PC-3 (cell line): ENCODE measurements around the gene CDC45. TPM values are rescaled to one million over a fixed set of nuclear protein-coding genes. Genes with fewer than 3 reads are reported as not detected.
A peak's percentile ranks its signal among the peaks of the same experiment; 100 is the strongest.

ENCODE experiments used
- ATAC-seq: fragments of 200-7000 bp; cut with Tn5 transposase; 2 replicates; pipeline ENCODE4 v1.9.1; 2020; ENCODE audit warnings: mild to moderate bottlenecking, moderate library complexity
- Bru-seq: library from RNA; stranded (reverse); fragments of 400-500 nt; gene quantifications from one replicate; lab custom pipeline; 2021; lab: Mats Ljungman, UMichigan
- BruChase-seq, 2 experiments: library from RNA; stranded (reverse); fragments of 400-500 nt; gene quantifications; one replicate each; lab custom pipeline; 2021; lab: Mats Ljungman, UMichigan
- BruUV-seq: library from RNA; stranded (reverse); fragments of 400-500 nt; replicated peaks from 2 replicates; lab custom pipeline; 2021; lab: Mats Ljungman, UMichigan
- CTCF ChIA-PET: fragments of 300-600 bp; sonication (Branson Sonifier 250); formaldehyde crosslinking; loops from one replicate; lab custom pipeline; 2022; ENCODE audit warnings: antibody characterized with exemption; lab: Charles Lee
- POLR2A ChIA-PET: fragments of 300-600 bp; sonication (Branson Sonifier 250); formaldehyde crosslinking; loops from one replicate; lab custom pipeline; 2022; ENCODE audit warnings: antibody characterized with exemption; ENCODE audit not compliant: unreplicated experiment; lab: Charles Lee
- DNase-seq: peaks from one replicate; pipeline ENCODE4 v3.0.0-alpha.2; 2015
- H2AFZ ChIP-seq: fragments of 300-600 bp; sonication (generic); 2 replicates; pipeline ENCODE4 v1.6.0; 2016; ENCODE audit warnings: antibody characterized with exemption, low read length
- H3F3A ChIP-seq: fragments of 300-600 bp; sonication (generic); one replicate; pipeline ENCODE4 v1.6.0; 2017; ENCODE audit warnings: antibody characterized with exemption, low read length, control low read depth, mild to moderate bottlenecking; ENCODE audit not compliant: unreplicated experiment
- H3K27ac ChIP-seq: fragments of 300-600 bp; sonication (generic); 2 replicates; pipeline ENCODE4 v1.5.1; 2016; ENCODE audit warnings: mild to moderate bottlenecking, low read length
- H3K27me3 ChIP-seq: fragments of 300-600 bp; sonication (generic); 2 replicates; pipeline ENCODE4 v1.6.1; 2016; ENCODE audit warnings: low read length, mixed read lengths
- H3K36me3 ChIP-seq: fragments of 300-600 bp; sonication (generic); 2 replicates; pipeline ENCODE4 v1.6.1; 2016; ENCODE audit warnings: low read depth, mixed run types, low read length, mixed read lengths
- H3K4me1 ChIP-seq: fragments of 300-600 bp; sonication (generic); 2 replicates; pipeline ENCODE4 v1.5.1; 2016; ENCODE audit warnings: low read length; ENCODE audit not compliant: insufficient read depth
- H3K4me2 ChIP-seq: fragments of 300-600 bp; sonication (generic); 2 replicates; pipeline ENCODE4 v1.6.0; 2016; ENCODE audit warnings: low read length
- H3K4me3 ChIP-seq: fragments of 300-600 bp; sonication (generic); 2 replicates; pipeline ENCODE4 v1.5.1; 2016; ENCODE audit warnings: mild to moderate bottlenecking, low read length, mixed read lengths
- H3K79me2 ChIP-seq: fragments of 300-600 bp; sonication (generic); 2 replicates; pipeline ENCODE4 v1.6.1; 2017; ENCODE audit warnings: low read length, mixed read lengths
- H3K9ac ChIP-seq: fragments of 300-600 bp; sonication (generic); 2 replicates; pipeline ENCODE4 v1.6.0; 2016; ENCODE audit warnings: mild to moderate bottlenecking, low read length
- H3K9me2 ChIP-seq: fragments of 300-600 bp; sonication (generic); replicated peaks from 2 replicates; pipeline ENCODE4 v1.6.1; 2016; ENCODE audit warnings: mixed run types, low read length, mixed read lengths
- H3K9me3 ChIP-seq: fragments of 300-600 bp; sonication (generic); 2 replicates; pipeline ENCODE4 v1.6.1; 2016; ENCODE audit warnings: low read length, mixed read lengths
- H4K20me1 ChIP-seq: fragments of 300-600 bp; sonication (generic); 2 replicates; pipeline ENCODE4 v1.6.1; 2016; ENCODE audit warnings: low read length, mixed read lengths
- EZH2 ChIP-seq: fragments of 300-600 bp; sonication (generic); IDR thresholded peaks from one replicate; pipeline ENCODE4 v1.6.1; 2017; ENCODE audit warnings: antibody characterized with exemption, mild to moderate bottlenecking, low read length; ENCODE audit not compliant: unreplicated experiment
- EZH2phosphoT487 ChIP-seq: fragments of 300-600 bp; sonication (generic); IDR thresholded peaks from 2 replicates; pipeline ENCODE4 v1.6.1; 2018; ENCODE audit warnings: mild to moderate bottlenecking, antibody characterized with exemption, low read length, borderline replicate concordance
- intact Hi-C: fragments of 100-400 bp; cut with micrococcal nuclease; formaldehyde crosslinking; loops from 2 replicates; pipeline ENCODE4 v1.9.0; 2023
- long read RNA-seq: library from polyadenylated mRNA; unstranded; transcript quantifications from one replicate; pipeline ENCODE4 v2.0.0, GENCODE V29; 2021; ENCODE audit not compliant: unreplicated experiment
- total RNA-seq: library from RNA; depleted of rRNA; stranded (reverse); fragments of >200 nt; gene quantifications from 2 replicates; pipeline ENCODE4 v1.2.3, GENCODE V29; 2014; rRNA removed
- TF ChIP-seq, protein P1 (sequence below): fragments of 300-600 bp; sonication (generic); conservative IDR thresholded peaks from 2 replicates; pipeline ENCODE4 v1.5.1; 2017; ENCODE audit warnings: antibody characterized with exemption, low read depth, mild to moderate bottlenecking, low read length

CDC45 gene
- total RNA-seq = 70.9 and 77.1 TPM in 2 replicates
- percentile 54 among the genes with signal in this experiment for Bru-seq, nascent RNA
- percentile 48 among the genes with signal in this experiment for BruChase-seq, experiment 1, labeled RNA remaining after a 6-hour chase
- percentile 34 among the genes with signal in this experiment for BruChase-seq, experiment 2, labeled RNA remaining after a 2-hour chase
- long read RNA-seq, partial matches to known transcripts = 0 of 8 reads
- long read RNA-seq, other reads (novel, unspliced or antisense) = 4 of 8 reads

GRCh38 chr22:19479355-19480172 is at the start of gene CDC45:
Gene CDC45 (plus strand): TSS chr22:19479920. CDS start chr22:19479969, 49 bp downstream.
- H4K20me1 ChIP-seq = peaks cover 29% of the 10 kb centered on the region
- peaks cover 18% of the 10 kb centered on the region for H3K36me3 ChIP-seq
- H3F3A ChIP-seq = no peaks in the 10 kb centered on the region
- ChIA-PET CTCF (interaction anchor here (1.6 kb wide), 1 partner anchor 150 kb away, joined by 6 read pairs; no protein-coding TSS in a partner anchor), POLR2A (no interaction called here)
- peak within 1 kb of the TSS; percentile 97 for H3K9ac ChIP-seq
- DNase-seq = peak; percentile 93
- peak within 1 kb of the TSS; percentile 93 for H3K27ac ChIP-seq
- peak within 1 kb of the TSS; percentile 88 for H3K4me2 ChIP-seq
- peak; percentile 89 for ATAC-seq
- H3K79me2 ChIP-seq = peaks cover 68% of the 10 kb centered on the region
- H3K9me2 ChIP-seq = no peaks in the 10 kb centered on the region
- intact Hi-C loops = loop anchor here (5.0 kb wide), 1 partner anchor 177 kb away; no protein-coding TSS in a partner anchor
- no peaks in the 10 kb centered on the region for H3K9me3 ChIP-seq
- H3K4me3 ChIP-seq = peak within 1 kb of the TSS; percentile 88
- TF ChIP-seq EZH2 = no peak
- H2AFZ ChIP-seq = peak within 1 kb of the TSS; percentile 96
- H3K27me3 ChIP-seq = no peaks in the 10 kb centered on the region
- no TSS peak for BruUV-seq
- H3K4me1 ChIP-seq = peaks cover 11% of the 10 kb centered on the region

DNA sequence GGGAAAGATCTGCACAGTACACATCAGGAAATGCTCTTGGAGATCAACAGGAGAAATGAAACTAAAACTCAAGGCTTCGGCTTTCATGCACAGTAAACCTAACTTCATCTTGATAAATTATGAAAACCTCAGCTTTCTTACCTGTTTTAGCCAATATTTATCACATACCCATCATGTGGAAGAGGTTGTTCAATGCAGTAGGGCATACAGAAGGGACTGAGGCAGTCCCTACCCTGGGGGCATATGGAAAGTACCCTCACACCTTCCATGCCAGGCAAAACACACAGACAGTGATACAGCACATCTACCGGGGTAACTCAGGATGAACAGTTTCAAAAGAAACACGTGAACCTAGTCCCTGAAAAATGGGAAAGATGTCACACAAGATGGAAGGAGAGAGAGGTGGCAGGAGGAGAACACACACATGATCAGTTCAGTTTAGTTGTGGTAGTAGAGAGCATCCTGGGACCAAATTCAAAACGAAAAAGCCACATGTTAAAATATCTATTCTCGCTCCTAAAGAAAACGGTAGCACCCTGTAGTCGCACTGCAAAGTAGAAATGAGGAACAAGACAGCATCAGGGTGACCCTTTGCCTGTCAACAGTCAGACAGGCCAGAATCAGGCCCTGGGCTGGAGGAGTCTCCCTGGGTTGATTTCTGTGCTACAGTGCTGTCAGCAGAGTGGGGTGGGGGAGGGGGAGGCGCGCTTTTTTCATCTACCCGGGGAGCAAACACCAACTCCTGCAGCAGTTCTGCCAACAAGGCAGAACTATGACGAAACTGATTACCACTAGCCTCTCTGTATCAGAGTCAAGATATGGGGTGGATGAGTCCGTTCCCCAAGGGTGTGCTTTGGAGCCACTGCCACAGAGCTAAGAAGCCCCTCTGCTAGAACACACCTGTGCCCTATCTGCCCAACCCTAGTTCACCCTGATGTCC is 49.5 kb upstream of the CDC45 start:
- no peaks in the 10 kb centered on the region for H3K27me3 ChIP-seq
- peaks cover 15% of the 10 kb centered on the region for H4K20me1 ChIP-seq
- BruUV-seq = TSS peak; percentile 23
- peaks cover 75% of the 10 kb centered on the region for H3K79me2 ChIP-seq
- peaks cover 7% of the 10 kb centered on the region; the same call in 1 of the 2 replicates for H3K36me3 ChIP-seq
- H3F3A ChIP-seq = no peaks in the 10 kb centered on the region
- no peak overlapping the region for H2AFZ ChIP-seq
- peak overlapping the region; percentile 98 for H3K4me3 ChIP-seq
- H3K9me2 ChIP-seq = no peaks in the 10 kb centered on the region
- POLR2A ChIA-PET = interaction anchor here (0.6 kb wide), 1 partner anchor 114 kb away, joined by 10 read pairs; no protein-coding TSS in a partner anchor
- peak overlapping the region; percentile 52 for H3K27ac ChIP-seq
- H3K9ac ChIP-seq = peak overlapping the region; percentile 90
- TF ChIP-seq, protein P1, sequence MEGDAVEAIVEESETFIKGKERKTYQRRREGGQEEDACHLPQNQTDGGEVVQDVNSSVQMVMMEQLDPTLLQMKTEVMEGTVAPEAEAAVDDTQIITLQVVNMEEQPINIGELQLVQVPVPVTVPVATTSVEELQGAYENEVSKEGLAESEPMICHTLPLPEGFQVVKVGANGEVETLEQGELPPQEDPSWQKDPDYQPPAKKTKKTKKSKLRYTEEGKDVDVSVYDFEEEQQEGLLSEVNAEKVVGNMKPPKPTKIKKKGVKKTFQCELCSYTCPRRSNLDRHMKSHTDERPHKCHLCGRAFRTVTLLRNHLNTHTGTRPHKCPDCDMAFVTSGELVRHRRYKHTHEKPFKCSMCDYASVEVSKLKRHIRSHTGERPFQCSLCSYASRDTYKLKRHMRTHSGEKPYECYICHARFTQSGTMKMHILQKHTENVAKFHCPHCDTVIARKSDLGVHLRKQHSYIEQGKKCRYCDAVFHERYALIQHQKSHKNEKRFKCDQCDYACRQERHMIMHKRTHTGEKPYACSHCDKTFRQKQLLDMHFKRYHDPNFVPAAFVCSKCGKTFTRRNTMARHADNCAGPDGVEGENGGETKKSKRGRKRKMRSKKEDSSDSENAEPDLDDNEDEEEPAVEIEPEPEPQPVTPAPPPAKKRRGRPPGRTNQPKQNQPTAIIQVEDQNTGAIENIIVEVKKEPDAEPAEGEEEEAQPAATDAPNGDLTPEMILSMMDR = no peak
- no peak for TF ChIP-seq EZH2
- TF ChIP-seq EZH2phosphoT487 = no peak
- CTCF ChIA-PET = no interaction called here
- DNase-seq (peak; percentile 7), ATAC-seq (no peak)
- peaks cover 24% of the 10 kb centered on the region for H3K4me1 ChIP-seq
- intact Hi-C loops = no loop called here
- H3K9me3 ChIP-seq = no peaks in the 10 kb centered on the region
- H3K4me2 ChIP-seq = peak overlapping the region; percentile 91
